Epidermal melanocyte (primary cell): Measurements from ENCODE around the gene XCL1.
"Not testable (repeated sequence)": the region's sequence is repeated elsewhere in the genome, so short reads cannot be mapped to it uniquely, and the experiment has no call there.

Experiments used
- DNase-seq: peaks from one replicate; pipeline ENCODE4 v3.0.0; 2011; ENCODE audit warnings: low spot score; ENCODE audit not compliant: insufficient read length

The XCL1 gene

DNA sequence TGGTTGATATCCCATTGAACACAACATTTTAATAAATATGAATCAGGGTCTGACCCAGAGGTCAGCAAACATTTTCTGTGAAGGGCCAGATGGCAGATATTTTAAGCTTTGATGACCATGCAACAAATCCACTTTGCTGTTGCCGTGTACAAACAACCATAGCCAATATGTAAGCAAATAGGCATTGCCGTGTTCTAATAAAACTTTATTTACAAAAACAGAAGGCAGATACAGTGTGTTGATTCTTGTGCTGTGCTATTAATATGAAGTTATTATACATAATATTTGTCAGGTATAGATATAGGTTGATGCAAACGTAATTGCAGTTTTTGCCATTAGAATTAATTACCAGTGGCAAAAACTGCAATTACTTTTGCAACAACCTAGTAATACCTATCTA lies 8.8 kb upstream of the XCL1 start:
- DNase-seq = no peak

DNA sequence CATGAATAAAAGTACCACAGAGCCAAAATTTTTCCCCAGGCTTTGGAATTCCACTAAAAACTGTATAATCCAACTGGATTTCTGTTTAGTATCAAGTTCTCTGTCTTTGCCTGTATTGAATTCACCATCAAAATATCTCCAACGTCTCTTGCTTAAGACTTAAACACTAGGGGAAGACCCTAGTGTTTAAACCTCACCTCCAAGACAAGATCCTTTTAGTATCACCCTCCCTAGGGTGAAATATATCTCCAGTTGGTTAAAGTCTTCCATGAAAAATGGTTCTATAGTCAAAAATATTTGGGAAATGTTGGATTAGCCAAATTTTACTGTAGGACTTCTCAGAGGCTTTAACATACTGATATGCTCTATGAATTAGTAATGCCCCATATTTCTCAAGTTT lies 8.1 kb upstream of the XCL1 start:
- no peak for DNase-seq

DNA sequence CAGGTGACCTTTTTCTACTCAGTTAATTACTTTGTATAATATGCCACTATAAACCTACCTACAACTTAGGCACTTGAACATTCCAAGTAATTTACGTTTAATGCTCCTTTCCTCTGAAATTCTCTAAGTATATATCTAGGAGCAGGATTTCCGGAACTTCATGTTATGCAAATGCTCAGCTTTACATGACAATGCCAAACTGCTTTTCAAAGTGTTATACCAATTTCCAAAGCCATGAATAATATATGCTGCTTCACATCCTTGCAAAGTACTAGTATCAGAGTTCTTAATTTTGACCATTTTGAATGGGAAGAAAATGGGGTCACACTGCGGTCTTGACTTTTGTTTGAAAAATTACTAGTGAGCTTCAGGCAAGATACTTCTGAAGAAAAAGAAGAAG lies 5.8 kb upstream of the XCL1 start:
- no peak for DNase-seq

GRCh38 chr1:168572633-168573032 lies 3.8 kb upstream of the XCL1 start:
- no peak for DNase-seq

- DNase-seq = not testable (repeated sequence)
Observed at GRCh38 chr1:168574234-168574633, 2.2 kb upstream of the XCL1 start.

GRCh38 chr1:168578531-168579185 lies 2.3 kb downstream of the XCL1 start:
- not testable (repeated sequence) for DNase-seq

- not testable (repeated sequence) for DNase-seq
Observed at GRCh38 chr1:168580290-168580689, 3.9 kb downstream of the XCL1 start.

- not testable (repeated sequence) for DNase-seq
Observed at GRCh38 chr1:168580991-168581390, 4.6 kb downstream of the XCL1 start.

- DNase-seq = no peak
Observed at GRCh38 chr1:168581817-168582572, 5.6 kb downstream of the XCL1 start.

GRCh38 chr1:168582688-168583336 lies 6.4 kb downstream of the XCL1 start:
- DNase-seq = peak; percentile 23

GRCh38 chr1:168583571-168583970 lies 7.2 kb downstream of the XCL1 start:
- DNase-seq = no peak

DNA sequence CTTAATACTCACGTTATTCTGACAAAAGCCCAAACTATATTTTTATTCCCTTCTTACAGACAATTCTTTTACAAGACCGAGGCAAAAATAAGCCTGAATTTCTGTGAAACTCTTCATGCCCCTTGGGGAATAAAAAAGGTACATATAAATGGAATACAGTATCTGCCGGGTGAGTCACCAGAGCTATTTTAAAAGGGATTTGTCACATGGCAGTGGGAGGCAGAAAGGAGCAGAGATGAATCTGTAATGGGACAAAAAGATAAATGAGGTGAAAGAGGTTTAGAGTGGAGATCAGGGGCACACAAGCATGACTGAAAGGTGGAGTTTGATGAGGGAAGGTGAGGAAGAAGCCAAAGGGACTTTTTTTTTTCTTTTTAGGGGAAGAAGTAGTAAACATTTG lies 8.8 kb downstream of the XCL1 start:
- no peak for DNase-seq

GRCh38 chr1:168585937-168586336 lies 9.5 kb downstream of the XCL1 start:
- no peak for DNase-seq

DNA sequence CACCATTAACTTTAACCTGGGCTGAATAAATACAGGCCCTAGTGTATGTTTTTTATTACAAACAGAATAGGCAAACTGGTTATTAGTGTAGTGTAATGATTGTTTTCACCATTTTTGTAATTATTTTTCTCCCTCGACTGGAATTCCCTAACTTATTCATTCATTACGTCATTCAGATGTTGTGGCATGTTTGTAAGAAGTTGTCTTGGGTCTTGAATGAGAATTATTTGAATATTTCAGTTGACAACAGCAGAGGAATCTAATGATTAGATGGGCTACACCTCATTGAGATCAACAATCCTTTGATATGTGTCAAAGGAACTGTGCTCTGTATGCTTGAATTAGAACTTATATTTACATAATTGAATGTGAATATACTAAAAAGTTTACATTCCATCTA lies 12.8 kb downstream of the XCL1 start:
- DNase-seq = no peak

GRCh38 chr1:168591066-168591465 lies 14.7 kb downstream of the XCL1 start:
- no peak for DNase-seq

GRCh38 chr1:168591641-168592250 lies 15.3 kb downstream of the XCL1 start:
- no peak for DNase-seq

DNA sequence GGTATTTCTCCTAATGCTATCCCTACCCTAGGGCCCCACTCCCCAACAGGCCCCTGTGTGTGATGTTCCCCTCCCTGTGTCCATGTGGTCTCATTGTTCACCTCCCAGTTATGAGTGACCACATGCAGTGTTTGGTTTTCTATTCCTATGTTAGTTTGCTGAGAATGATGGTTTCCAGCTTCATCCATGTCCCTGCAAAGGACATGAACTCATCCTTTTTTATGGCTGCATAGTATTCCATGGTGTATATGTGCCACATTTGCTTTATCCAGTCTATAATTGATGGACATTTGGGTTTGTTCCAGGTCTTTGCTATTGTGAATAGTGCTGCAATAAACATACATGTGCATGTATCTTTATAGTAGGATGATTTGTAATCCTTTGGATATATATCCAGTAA lies 19.0 kb downstream of the XCL1 start:
- DNase-seq = not testable (repeated sequence)

- DNase-seq = no peak
Observed at GRCh38 chr1:168598125-168598524, 21.7 kb downstream of the XCL1 start.

GRCh38 chr1:168598892-168599291 lies 22.5 kb downstream of the XCL1 start:
- DNase-seq = no peak

DNA sequence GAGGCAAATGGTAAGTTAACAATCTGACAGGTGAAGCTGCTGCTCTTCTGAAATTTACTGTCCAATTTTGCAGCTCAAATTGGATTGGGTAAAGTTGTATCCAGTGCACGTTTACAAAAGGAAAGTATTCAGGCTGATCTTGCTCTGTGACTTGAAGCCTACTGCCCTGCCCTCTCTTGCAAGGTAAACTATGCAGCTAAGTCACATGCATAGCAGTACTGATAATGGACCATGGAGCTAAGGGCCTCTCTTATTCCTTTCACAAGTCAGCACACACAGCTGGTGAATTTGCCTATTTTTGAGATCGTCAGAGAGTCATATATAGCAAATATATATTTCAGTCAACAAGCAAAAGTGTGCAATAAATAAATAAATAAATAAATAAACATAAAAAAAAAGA lies 23.2 kb downstream of the XCL1 start:
- DNase-seq = no peak

DNA sequence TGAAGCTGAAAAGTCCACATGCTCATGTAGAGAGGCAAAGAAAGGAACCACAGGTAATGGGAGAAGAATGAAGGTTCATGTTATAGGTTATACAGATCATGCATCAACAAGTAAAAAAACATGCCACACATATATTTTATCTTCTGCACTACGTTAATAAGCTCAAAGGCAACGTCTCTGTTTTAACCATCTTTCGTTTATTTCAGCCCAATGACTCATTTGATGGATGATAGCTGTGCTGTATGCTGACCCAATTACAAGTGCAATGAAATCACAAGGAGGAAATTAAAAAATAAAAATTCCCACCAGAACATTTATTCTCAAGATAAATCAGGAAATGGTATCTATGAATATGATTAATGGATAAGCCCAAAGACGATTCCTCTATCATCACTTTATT lies 24.6 kb downstream of the XCL1 start:
- DNase-seq = no peak

DNA sequence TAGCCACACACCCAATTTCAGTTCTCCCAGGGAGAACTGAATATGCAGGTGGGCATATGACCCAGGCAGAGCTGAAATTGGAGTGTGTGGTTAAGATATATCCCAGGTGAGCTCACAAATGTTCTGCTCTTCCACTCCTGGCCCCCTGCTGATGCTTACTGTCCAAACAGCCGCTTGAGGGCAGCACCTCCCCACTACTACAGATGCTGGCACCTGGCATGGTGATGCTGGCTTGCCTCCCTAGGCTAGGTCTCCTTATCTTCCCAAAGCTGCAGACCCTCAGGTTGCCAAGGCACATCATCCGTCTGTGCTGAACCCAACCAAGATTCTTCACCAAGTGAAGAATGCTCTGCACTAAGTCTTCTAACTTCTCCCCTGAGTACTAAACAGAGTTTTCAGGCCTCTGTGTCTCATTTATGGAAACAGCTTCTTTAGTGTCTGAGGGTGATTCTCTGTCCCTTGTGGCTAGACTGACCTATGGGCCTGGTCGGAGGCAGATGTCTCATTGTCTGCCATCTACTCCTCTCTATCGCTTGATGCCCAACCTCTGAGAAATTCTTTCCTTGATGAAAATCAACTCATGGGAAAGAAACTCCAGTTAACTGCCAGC lies 27.2 kb downstream of the XCL1 start:
- DNase-seq = peak; percentile 61
